Stimulated activated CD8-positive, alpha-beta memory T cell treated with anti-CD3 and anti-CD28 coated beads, Interleukin-4, amount 100 ng/mL, for 24 hours (primary cell): ENCODE measurements around the gene SPATA31C2.
"Not testable (repeated sequence)": the region's sequence is repeated elsewhere in the genome, so short reads cannot be mapped to it uniquely, and the experiment has no call there.

Experiments
- DNase-seq: peaks from one replicate; pipeline ENCODE4 v3.0.0-alpha.2; 2020; ENCODE audit warnings: low read depth

Gene SPATA31C2

DNA sequence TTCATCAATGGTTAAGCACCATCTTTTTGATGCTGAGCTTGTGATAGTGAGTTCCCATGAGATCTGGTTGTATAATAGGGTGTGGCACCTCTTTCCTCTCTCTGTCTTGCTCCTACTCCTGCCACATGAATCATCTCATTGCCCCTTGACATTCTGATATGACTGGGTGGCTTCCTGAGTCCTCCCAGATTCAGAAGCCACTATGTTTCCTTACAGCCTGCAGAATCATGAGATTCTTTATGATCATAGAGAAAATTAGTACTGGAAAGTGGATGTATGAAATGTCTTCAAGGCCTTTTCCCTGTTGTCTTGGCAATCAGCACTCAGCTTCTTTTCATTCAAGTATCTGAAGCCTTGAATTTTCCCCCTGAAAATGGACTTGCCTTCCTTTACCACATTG lies 14.9 kb downstream of the SPATA31C2 start:
- not testable (repeated sequence) for DNase-seq

DNA sequence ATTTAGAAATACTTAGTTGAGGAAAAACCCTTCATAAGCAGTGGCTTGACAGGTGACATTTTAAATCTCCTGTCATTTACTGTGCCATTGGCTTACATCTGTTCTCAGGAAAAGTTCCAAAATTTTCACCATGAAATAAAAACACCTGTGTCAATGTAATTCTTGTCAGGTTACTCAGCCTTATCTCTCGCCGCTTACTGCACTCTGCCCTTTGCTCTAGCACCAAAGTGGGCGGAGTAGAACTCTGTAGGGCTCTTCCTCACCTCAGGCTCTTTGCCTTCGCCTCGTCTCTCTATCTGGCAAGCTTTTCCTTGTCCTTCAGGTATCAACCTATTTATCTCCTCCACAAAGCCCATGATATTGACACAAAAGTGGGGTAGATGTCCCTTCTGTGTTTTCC lies 20.2 kb downstream of the SPATA31C2 start:
- DNase-seq, result not testable (repeated sequence)

DNA sequence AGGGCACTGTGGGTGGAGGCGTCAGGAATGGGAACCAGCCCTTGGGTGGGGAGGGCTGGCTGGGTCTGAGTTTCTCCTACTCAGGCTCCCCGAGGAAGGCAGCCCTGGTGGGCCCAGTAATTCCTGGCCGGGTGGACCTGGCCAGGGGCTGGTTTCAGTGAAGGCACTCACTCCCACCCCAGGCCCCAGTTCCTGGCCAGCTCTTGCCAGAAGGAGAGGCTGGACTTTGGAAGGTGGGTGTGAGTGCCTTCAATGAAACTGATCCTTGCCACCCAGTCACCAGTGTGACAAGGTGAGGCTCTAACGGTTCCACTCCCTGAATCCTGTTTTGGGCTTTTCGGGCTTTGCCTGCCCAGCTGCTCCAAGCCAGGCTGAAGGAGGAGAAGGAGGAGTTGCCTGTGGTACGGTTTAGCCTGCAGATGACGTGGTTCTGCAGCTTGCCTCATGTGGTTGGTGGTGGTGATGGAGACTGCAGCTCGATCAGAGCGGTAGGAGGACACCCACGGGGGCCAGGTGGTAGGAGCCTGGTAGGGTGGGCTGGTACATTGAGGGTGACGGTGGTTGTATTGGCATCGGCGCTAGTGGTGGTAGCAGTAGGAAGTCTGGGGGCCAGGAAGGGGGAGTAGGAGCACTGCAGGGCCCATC lies 23.2 kb downstream of the SPATA31C2 start:
- DNase-seq, result not testable (repeated sequence)

DNA sequence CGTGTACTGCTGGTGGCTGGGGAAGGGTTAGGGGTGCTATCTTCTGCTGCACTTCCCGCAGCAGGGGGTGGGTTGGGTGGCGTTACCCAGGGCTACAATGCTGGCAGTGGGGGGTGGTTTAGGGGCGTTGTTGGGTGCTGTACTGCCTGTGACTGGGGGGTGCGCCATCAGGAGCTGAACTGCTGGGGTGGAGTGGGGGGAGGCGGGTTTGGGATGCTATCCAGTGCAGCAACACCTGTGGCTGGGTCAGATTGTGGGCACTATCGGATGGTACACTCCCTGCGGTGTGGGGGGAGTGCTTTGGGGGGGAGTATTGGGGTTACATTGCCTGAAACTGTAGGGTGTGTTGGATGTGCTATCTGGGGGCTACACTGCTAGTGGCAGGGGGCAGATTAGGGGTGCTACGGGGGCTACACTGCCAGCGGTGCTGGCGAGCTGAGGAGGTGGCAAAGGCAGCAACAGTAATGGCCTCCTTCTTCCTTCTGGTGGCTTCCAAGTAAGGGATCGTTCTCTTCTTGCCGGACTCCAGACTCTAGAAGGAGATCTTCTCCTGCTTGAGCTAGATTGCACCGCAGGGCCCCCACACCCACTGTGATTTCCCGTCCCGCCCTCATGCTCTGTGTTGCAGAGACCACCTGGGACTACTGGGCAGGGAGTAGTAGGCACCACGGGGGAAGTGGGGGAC lies 23.9 kb downstream of the SPATA31C2 start:
- not testable (repeated sequence) for DNase-seq

DNA sequence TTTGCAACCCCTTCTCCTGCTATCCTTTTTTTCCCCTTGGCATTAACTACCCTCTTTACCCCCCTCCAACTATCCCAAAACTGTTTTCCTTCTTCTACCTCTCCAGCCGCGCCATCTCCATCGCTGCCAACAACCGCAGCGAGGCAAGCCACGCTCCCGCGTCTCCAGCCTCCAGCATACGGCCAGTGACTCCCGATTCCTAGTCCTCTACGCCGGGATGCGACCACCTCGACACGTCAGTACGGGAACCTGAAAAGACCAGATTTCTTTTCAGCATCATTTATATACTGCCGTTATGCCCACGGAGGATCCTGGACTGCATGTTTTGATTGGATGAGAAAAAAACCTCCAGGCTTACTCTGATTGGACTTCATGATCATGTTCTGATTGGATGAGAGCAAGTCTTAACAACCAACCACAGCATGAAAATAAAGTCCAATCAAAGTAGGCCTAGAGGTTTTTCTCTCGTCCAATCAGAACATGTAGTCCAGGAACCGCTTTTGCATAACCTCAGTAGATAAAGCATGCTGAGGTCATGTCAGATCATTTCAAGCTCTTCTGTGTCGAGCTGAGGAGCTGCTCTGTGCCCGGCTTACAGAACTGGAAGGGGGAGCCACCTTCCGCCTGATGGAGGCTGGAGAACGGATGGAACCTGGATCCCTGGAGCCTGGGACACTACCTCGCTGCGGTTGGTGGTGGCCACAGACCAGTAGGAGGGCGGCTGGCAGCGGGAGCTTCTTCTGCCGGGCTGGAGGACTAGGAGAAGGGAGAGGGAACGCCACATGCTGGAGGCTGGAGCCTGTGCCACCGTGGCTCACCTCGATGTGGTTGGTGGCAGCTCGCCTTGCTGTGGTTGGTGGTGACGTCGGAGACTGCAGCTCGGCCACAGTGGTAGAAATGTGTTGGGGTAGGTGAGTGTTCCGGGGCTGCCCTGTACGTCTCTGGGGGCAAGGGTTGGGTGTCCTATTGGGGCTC lies 24.8 kb downstream of the SPATA31C2 start:
- not testable (repeated sequence) for DNase-seq

DNA sequence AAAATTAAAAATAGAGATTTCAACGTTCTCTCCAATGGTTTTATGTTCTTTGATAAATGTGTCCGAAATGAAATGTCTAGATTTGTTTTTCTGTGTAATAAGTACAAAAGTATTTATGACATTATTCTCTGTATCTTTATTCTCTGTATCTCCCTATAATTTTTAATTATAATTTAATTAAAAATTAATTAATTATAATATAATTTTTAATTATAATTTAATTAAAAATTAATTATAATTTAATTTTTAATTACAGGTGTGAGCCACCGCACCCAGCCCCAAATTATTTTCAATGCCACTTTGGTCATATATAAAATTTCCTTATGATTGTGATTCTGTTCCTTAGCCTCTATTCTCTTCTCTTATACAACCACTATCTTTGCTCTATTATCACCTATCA lies 28.2 kb downstream of the SPATA31C2 start:
- DNase-seq, result no peak

DNA sequence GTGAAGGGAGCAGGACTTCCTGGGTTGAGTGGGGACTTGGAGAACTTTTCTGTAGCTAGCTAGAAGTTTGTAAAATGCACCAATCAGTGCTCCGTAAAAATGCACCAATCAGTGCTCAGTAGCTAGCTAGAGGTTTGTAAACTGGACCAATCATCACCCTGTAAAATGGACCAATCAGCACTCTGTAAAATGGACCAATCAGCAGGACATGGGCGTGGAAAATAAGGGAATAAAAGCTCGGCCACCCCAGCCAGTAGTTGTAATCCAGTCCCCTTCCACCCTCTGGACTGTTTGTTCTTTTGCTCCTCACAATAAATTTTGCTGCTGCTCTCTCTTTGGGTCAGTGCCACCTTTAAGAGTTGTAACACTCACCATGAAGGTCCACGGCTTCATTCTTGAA lies 29.5 kb downstream of the SPATA31C2 start:
- DNase-seq, result no peak

DNA sequence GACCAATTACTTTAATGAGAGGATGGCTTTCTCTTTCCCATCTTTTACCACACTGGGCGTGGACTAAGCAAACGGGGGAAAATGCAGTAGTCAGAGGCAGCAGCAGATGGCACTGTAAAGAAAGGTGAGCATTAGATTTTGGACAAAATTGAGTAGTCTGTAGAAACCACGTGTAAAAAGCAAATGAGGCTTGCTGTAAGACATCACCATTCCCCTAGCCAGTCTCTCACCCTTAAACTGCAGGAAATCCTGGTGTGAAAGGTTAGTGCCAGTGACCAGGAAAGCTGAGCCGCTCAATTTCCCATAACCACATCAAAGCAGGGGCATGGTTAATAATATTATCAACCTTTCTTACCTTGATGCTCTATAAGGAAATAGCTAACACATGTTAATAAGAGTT lies 31.8 kb downstream of the SPATA31C2 start:
- no peak for DNase-seq

DNA sequence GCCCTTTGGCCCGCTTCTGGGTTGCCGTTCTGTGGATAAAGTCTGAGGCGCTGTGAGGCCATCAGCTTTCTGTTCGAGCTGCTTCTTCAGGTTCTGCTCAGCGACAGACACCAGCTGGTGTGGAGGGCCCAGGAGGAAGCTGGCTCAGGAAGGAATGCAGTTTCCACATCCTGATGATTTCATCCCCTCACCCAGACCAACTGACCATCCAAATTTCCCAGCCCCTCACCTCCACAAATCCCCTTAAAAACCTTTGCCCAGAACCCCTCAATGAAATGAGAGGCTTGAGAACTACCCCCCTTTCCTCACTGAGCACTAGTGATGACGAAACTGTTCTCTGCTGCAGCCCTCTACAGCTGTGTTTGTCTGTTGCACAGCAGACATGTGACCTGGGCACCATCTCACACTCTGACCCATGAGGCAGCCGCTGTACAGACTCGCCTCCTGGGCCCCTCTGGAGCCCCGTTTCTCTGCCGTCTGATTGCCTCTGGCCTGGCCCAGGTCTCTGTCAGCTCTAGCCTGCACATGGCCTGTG lies 45.4 kb downstream of the SPATA31C2 start:
- DNase-seq, result no peak

DNA sequence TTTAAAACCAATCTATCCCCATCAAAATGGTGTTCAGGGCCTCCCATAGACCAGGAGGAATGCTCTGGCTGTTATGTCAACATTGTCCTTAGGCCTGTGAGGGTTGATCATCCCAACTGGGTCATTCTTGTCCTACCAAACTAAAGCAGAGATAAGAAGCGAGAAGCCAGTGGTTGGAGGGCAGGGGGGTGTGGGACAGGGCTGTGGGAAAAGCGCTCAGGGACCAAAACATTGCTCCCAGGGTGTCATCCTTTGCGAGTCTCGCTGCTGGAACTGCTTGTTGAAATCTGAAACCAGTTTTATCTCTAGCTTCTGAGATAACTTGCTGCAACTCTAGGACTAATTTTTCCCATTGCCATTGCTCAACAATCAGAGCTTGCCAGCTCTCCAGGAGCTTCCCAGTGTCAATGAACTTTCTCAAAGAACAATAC lies 48.1 kb downstream of the SPATA31C2 start:
- no peak for DNase-seq

DNA sequence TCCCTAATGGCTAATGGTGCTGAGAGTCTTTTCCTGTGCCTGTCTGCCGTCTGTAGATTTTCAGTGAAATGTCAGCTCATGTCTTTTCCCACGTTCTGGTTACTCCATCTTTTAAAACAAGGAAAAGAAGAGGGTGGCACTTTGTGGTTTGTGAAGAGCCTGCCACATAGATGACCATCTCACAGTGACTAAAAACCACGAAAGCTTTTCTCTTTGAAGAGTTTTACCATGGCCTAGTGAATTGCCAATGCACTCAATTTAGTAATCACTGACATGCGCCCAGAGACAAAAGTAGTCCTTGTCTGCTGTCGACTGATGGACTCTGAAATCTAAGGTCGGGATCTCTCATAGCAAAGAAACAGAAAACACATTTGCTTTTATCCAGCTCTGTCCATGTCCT lies 50.4 kb downstream of the SPATA31C2 start:
- DNase-seq, result no peak

DNA sequence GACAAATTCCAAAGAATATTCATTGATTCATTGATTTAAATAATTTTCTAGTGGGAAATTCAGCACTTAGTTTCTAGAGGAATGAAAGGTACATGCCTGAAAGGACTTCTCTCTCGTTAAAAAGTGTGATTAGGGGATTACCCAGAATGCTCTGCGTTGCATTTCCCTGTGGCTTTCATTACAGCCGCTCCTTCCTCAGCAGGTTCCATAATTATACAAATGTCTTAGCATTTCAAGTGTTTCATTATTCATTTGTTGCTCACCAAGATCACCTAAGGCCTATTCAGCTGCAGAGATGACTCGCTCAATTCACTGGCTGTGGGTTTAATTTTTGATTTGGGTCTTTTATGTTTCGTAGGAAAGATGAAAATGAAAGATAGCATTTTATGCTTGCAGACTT lies 52.8 kb downstream of the SPATA31C2 start:
- DNase-seq, result no peak

DNA sequence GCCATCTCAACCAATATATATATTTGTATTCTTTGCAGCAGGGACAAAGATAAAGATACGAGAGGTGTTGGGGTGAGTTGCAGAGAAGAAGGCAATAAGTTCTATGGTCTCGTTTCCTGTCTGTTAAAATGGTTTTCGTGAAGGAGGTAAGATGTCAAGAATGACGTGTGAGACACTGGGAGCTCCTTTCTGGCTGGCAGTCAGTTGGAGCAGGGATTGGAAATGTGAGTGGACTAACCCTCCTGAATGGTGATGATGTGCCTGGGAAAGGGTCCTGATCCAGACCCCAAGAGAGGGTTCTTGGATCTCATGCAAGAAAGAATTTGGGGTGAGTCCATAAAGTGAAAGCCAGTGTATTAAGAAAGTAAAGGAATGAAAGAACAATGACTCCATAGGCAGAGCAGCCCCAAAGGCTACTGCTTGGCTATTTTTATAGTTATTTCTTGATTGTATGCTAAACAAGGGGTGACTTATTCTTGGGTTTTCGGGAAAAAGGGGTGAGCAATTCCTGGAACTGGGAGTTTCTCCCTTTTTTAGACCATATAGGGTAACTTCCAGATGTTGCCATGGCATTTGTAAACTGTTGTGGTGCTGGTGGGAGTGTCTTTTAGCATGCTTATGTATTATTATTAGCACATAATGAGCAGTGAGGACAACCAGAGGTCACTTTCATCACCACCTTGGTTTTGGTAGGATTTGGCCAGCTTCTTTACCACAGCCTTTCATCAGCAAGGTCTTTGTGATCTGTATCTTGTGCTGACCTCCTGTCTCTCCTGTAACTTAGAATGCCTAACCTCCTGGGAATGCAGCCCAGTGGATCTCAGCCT lies 53.7 kb downstream of the SPATA31C2 start:
- no peak for DNase-seq
